WI38 (cell line): ENCODE results near the gene RPL19.
"Not testable (repeated sequence)": the region's sequence is repeated elsewhere in the genome, so short reads cannot be mapped to it uniquely, and the experiment has no call there.

Source experiments
- H3K4me3 ChIP-seq: 2 replicates; pipeline ENCODE4 v1.5.1; 2011; ENCODE audit warnings: low read depth, mild to moderate bottlenecking, control low read depth, low read length
- CTCF ChIP-seq: IDR thresholded peaks from 2 replicates; pipeline ENCODE4 v1.5.1; 2012; ENCODE audit warnings: low read depth, mild to moderate bottlenecking, control low read depth, low read length

RPL19 gene

GRCh38 chr17:39167476-39167875, 32.6 kb upstream of the RPL19 start:
- TF ChIP-seq CTCF = no peak
- no peak overlapping the region for H3K4me3 ChIP-seq

GRCh38 chr17:39168503-39168902, 31.6 kb upstream of the RPL19 start:
- not testable (repeated sequence) for H3K4me3 ChIP-seq

GRCh38 chr17:39169101-39169500, 31.0 kb upstream of the RPL19 start:
- TF ChIP-seq CTCF = no peak
- H3K4me3 ChIP-seq = no peak overlapping the region

GRCh38 chr17:39169518-39169917, 30.6 kb upstream of the RPL19 start:
- H3K4me3 ChIP-seq = no peak overlapping the region
- no peak for TF ChIP-seq CTCF

GRCh38 chr17:39170109-39170508, 30.0 kb upstream of the RPL19 start:
- no peak for TF ChIP-seq CTCF
- H3K4me3 ChIP-seq = no peak overlapping the region

GRCh38 chr17:39170558-39170957, 29.5 kb upstream of the RPL19 start:
- TF ChIP-seq CTCF = no peak
- H3K4me3 ChIP-seq = no peak overlapping the region

- TF ChIP-seq CTCF = no peak
- H3K4me3 ChIP-seq = no peak overlapping the region
Observed at GRCh38 chr17:39171933-39172332, 28.1 kb upstream of the RPL19 start.

- H3K4me3 ChIP-seq = no peak overlapping the region
- TF ChIP-seq CTCF = no peak
Observed at GRCh38 chr17:39173080-39173479, 27.0 kb upstream of the RPL19 start.
